ENCODE measurements around the gene TJP3.

TJP3 gene

DNA sequence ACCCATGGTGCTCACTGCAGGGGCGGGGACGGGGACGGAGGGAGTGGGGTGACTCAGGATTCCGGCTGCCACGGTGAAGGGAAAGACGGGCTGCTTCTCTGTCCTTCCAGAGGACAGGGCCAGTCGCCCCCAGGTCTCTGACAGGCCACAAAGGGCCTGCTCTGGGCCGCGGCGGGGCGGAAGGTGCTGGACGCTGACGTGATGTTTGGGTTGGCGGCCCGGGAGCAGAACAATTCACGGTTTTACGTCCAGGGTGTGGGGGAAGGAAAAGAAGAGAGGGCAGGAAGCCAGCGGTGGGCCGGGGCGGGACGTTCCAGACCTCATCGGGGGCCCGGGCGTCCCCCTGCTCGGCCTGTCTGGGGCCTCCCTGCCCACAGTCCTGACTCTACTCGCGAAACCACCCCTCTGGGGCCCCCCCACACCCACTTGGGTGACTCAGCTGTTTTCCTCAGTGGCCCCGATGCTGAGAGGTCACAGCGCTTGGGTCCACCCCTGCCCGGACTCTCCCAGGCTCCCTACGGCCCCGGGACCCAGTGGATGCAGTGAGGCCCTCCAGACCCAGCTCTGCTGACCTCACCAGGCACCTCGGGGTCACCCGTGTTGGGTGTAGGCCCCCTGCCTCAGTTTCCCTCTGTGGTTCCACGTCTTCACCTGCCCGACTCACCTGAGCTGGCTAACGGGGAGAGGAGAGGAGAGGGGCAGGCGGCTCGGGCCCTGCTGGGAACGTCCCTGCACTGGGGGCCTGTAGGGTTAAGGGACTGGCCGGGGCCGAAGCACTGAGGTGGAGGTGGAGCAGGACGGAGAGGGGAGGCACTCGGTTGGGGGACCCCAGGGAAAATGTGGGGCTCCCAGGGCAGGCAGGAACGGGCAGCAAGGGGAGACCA lies 37.1 kb upstream of the TJP3 start:
- DNase-seq: peak; percentile 51

DNA sequence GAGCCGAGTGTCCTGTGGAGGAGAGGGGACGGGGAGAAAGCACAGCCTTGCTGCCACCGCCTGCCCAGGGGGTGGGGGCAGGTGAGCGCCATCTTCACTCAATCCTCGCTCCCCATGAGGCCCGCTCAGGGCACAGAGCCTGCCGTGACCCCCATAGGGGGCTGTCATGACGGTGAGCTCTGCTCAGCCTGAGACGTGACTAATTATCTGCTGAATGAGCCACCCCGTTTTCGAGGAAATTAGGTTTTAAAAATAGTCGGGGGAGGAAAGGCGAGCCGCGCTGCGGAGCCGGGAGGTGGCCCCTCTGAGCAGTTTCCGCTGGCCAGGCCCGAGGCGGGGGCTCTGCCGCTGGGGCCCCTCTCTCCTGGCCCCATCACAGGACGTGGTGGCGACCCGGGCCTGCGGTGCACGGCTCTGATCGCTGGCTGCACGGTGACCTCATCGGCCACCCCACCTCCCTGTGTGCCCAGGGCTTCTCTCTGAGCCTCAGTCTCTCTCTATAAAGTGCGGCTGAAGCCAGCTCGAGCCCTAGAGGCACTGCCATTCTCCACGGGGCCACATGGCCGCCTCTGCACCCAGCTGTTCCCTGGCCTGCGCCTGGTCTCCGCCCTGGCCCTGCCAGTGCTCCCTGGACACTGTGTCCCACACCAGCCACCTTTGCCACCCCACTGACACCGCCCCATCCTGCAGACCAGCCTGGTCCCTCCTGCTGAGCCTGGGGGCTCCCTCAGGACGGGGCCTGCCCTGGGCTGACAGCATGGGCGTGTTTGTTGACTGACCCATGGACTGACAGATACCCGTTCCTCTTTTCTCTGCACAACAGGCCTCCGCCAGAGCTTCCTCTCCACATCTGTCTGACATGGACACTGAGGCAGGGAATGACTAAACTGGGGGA lies 36.3 kb upstream of the TJP3 start:
- peak; percentile 16 for DNase-seq

DNA sequence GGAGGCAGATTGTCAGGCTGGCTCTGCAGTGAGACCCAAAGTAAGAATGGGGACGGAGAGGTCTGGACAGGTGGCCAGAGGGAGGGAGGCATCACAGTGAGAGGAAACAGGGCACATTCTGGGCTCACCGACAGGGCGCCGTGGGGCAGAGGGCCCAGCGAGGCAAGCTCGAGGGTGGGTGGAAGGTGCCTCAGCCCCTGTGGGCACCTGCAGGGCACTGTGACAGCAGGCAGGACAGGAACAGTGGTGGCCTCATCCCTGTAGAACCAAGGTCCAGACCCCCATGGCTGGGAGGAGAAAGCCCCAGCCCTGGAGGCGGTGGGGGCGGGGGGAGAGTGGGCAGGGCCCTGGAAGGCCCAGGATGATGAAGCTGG lies 35.6 kb upstream of the TJP3 start:
- DNase-seq: no peak

DNA sequence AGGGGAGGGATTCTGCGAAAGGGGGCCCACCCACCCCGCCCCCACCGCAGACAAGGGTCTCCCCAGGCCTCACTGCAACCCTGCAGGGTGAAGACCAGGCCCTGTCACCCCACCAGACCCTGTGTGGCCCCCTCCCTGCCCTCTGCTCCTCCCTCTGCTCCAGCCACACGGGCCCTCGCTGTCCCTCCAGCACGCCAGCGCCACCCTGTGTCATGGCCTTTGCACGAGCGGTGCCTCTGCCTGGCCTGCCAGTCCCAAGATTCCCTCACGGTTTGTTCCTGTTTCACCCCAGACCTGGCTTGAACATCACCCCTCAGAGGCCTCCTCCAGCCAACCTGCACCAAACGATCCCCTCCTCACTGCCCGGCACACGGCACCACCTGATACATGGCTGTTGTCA lies 35.2 kb upstream of the TJP3 start:
- no peak for DNase-seq

DNA sequence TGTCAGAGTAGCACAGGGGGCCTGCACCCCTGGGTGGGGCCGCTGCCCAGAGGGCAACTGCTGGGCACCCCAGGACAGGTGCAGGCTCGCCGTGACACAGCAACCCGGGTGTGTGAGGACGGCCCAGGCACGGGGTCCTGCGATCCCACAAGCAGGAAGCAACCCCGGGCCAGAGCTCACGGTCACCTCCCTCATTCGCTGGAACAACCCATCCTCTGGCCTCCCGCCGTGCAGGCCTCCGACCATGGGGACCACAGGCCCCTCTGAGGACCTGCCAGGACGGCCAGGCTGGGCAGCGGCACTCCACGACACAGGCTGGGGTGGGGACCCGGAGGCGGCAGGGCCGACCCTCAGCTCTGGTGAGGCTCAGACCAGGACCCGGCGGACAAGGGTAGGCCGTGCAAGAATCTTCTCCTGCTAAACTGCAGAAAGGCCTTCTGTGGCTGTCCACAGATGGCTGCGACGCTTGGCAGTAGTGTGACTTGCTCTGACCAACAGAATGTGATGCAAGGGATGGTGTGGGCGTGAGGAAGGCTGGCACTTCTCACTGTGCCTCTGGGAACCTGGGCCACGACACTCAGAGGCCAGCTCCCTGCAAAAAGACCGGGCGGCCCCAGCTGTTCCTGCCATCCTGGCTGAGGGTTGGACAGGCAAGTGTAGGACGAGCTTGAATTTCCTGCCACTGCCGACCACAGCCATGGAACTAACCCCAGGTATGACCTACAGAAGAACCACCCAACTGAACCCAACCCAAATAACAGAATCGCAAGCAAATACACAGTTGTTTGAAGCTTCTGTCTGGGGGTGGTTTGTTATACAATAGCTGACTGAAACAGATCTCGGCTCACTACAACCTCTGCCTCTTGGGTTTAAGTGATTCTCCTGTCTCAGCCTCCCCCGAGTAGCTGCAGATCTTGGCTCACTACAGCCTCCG lies 34.4 kb upstream of the TJP3 start:
- DNase-seq: no peak

DNA sequence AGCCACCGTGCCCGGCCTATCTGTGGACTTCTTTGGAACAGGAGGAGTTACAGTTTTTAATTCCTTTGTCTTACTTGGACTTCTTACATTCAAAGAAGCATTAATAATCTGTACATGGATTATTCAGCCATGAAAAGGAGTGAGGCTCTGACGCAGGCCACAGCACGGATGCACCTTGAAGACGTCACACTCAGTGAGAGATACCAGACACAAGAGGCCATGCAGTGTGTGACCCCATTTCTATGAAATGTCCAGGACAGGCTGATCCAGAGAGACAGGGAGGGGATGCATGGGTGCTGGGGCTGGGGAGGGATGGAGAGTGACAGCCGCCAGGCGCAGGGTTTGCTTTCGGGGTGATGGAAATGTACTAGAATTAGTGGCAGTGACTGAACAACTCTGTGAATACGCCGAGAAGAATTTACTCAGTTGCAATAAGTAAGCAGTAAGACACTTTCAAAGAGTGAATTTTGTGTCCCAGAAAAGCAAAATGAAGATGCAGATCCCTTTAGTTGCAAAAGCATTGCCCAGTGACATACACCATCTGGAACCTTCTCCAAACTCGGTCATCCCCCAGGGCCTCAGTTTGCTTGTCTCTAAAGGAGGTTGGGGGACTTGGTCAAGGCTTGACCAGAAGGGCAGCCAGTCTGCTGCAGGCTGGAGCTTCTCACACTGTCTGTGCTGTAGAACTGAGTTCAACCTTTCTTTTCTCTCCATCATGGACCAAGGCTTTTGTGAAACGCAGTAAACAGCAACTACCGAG lies 33.2 kb upstream of the TJP3 start:
- DNase-seq: no peak

DNA sequence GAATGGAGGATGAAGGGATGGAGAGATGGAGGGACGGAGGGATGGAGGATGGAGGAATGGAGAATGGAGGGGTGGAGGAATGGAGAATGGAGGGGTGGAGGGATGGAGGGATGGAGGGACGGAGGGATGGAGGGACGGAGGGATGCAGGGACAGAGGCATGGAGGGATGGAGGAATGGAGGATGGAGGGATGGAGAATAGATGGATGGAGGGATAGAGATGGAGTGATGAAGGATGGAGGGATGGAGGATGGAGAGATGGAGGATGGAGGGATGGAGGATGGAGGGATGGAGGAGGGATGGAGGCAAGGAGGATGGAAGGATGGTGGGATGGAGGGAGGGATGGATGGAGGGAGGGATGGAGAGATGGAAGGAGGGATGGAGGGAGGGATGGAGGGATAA lies 30.0 kb upstream of the TJP3 start:
- DNase-seq: no peak

DNA sequence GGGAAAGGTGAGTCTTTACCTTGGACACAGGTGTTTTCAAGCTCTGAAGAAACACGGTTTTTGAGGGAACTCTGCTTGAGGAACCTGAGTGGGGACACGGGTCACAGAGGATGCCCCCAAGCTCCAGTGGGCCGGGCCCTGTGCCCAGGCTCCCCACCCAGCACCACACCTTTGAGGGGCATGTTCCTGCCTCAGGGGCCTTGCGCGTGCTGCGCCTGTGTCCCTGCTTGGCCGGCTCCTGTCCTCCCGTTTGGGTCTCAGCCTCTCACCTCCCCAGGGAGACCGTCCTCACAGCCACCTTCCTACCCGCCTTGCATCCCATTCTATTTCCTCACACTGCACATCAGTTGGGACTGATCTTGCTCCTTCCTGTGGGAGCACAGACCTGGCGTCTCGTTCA lies 29.0 kb upstream of the TJP3 start:
- DNase-seq: no peak

DNA sequence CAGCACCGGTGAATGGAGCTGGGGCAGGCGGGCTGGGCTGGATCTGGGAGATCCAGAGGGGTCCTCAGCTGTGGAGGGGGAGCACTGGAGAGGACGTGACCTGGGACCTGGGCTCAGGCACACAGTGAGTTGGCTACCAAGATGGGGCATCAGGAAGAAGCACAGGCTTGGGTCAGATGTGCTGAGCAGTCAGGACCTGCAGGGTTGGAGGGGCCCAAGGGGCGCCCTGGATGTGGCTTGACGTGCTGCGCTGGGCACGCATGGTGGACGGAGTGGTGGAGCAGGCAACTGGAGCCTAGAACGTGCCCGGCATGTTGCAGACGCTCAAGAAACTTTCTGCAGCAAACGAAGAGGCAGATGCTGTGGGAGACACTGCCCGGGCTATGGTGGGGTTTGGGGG lies 28.6 kb upstream of the TJP3 start:
- no peak for DNase-seq

DNA sequence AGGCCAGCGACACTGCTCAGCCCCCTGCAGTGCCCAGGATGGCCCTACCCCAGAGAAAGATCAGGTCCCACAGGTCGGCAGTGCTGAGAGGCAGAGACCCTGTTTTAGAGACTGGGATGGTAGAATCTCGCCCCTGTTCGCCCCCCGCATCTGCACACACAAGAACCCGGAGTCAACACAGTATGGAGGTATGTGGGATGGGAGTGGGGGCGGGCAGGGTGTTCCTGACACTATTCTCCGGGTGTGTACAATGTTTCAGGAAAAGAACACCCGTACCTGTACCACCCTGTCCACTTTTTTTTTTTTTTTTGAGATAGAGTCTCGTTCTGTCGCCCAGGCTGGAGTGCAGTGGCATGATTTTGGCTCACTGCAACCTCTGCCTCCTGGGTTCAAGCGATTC lies 27.2 kb upstream of the TJP3 start:
- no peak for DNase-seq

DNA sequence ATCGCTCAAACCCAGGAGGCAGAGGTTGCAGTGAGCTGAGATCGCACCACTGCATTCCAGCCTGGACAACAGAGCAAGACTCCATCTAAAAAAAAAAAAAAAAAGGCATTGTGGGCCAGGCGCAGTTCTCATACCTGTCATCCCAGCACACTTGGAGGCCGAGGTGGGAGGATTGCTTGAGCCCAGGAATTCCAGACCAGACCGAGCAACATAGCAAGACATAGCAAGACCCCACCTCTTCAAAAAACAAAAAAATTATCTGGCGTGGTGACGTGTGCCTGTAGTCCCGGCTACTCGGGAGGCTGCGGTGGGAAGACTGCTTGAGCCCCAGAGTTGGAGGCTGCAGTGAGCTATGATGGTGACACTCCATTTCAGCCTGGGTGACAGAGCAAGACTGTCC lies 25.9 kb upstream of the TJP3 start:
- no peak for DNase-seq

DNA sequence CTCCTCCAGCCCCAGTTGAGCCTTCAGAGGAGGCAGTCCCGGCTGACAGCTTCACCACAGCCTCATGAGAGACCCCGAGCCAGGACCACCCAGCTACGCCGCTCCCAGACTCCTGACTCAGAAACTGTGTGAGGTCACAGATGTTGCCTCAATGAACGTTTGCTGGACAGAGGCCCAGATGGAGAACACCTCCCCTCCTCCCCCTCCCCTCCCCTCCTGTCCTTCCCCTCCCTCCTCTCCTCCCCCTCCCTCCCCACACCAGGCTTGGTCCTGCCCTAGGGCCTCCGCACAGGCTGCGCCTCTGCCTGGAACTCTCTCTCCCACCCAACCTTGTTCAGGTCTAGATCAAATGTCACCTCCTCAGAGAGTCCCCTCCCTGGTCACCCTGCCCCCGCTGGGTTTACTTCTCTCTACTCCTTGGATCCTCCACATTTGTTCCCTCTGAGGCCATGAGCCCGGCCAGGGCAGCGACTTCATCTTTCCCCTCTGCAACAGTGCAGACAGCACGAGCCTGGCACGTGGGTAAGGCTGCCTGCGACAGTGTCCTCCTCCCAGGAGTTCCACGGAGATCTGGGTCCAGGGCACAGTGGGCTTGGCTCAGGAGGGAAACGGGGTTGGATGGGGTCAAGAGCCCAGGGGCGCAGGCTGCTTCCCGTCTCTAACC lies 25.3 kb upstream of the TJP3 start:
- DNase-seq: peak; percentile 54

DNA sequence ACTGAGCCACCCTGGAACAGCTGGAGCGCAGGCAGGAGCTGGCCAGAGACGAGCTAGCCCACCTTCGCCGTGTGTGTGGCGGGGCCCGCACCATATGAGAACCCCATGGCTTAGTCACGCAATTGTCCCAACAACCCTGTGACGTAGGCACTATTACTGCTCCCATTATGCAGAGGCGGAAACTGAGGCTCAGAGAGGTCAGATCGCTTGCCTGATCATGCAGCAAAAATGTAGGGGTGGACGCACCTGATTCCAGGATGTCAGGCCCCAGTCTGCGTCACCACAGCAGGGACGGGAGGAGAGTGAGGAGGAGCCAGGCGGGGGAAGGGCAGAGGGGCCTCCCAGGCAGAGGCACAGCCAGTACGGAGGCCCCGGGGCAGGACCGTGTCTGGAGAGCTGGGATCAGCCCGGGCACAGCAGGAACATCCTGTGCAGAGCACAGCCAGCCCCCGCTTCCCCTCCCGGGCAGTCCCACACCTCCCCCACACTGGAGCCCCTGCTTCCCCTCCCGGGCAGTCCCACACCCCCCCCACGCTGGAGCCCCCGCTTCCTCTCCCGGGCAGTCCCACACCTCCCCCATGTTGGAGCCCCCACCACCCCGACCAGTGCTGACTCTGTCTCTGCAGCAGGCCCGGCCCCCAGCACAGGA lies 24.7 kb upstream of the TJP3 start:
- DNase-seq: peak; percentile 39

DNA sequence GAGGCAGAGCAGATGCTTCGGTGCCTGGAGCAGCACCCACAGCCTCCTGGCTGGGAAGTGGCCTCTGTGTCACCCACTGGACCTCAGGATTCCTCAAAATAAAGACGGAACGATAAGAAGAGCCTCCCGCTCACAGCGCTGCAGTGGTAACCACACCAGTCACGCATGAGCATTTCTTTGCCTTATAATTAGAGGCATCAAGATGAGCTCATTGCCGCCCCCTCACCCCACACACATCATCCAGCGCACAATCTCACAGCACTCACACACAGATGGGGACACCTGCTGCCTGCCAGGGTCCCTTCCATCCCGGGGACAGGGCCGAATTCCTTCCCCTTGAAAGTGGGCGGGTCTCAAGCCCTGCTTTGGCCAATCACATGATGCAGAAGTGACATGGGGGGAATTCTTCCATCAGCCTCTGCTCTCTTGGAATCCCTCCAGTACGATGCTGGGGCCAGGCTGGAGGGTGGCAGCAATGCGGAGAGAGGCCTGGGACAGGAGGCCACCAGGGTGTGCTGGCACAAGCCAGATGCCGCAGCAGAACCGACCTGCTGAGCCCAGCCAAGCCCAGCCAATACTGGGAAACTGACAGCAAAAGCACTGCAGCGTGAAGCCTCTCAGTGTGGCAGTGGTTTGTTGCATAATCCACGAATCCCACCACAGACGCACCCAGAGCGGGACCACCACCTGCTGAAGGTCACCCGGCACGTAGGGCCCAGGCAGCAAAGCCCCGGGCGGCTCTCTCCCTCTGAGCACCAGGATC lies 23.9 kb upstream of the TJP3 start:
- DNase-seq: peak; percentile 52

DNA sequence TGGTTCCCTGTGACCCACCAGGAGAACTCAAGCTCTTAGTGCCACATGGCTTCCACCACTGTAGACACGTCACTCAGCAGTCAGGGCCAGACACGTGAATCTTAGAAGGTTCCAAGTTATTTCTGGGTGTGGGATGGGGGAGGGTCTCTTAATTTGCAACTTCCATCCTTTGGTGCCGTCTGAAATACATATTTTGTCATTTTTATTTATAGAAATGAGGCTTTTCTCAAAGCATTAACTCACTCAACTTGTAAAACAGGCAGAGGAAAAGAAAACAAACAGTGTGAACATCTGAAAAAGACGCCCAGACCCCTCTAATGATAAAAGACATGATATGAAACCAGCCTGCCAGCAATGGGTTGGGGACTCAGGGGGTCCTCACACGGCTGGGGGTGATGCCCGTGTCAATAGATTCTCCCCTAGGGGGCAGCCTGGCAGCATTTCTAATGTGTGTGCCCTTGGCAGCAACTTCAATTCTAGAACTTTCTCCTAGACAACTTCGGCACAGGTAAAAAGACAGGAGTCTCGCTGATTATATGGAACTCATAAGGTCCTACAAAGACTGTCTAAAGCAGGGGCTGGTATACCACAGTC lies 23.3 kb upstream of the TJP3 start:
- DNase-seq: no peak

DNA sequence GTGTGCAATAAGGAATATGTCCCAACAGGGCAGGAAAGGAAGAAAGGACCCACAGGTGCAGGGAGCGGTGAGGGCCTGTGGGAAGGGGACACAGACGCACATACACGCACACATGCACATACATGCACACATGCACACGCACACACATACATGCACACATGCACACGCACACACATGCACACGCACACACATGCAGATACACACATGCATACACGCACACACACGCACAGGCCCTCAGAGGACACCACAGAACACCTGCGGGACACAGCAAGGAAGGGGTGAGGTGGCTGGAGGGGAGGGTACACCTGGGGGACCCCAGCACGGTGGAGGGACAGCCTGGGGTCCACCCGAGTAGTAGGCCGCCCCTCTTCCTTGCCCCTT lies 20.8 kb upstream of the TJP3 start:
- DNase-seq: no peak

DNA sequence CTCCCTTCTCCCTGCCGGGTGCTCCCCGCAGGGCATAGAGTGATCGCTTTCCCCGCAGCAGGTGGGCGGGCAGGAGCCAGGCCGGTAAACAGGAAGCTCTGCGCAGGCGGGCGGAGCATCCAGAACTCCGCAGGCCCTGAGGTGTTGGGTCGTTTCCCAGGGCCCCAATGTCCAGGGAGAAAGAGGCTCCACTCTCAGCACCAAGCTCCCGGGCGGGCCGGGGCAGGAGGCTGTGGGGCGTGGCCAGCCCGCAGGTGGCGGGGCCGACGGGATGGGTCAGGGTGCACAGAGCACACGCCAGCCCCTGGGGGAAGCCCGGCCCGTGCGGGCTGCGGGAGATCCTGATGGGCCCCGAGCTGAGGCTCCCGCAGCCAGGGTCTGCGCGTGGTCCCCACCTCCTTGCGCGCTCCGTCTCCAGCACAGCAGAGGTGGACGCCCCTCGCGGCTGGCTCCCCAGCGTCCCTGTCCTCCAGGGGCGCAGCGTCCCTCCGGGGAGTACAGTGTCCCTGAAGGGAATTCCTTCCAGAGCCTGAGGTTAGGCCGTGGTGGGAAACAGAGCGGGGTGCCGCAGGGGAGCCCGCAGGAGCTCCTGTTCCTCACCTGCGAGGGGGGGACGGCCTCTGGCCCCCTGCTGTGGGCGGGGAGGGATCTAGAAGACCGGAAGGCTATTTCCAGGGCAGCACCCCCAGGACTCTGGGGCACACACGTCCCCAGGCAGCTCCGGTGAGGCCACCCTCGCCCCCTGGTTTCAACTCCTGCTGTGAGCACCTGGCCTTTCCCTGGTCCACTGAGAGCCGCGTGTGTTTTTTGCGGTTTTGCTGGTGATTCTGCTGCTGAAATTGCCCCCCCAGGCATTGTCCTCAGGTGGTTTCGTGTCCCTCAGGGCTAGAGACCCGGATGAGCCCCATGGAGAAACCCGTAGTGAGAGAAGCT lies 20.1 kb upstream of the TJP3 start:
- DNase-seq: no peak

DNA sequence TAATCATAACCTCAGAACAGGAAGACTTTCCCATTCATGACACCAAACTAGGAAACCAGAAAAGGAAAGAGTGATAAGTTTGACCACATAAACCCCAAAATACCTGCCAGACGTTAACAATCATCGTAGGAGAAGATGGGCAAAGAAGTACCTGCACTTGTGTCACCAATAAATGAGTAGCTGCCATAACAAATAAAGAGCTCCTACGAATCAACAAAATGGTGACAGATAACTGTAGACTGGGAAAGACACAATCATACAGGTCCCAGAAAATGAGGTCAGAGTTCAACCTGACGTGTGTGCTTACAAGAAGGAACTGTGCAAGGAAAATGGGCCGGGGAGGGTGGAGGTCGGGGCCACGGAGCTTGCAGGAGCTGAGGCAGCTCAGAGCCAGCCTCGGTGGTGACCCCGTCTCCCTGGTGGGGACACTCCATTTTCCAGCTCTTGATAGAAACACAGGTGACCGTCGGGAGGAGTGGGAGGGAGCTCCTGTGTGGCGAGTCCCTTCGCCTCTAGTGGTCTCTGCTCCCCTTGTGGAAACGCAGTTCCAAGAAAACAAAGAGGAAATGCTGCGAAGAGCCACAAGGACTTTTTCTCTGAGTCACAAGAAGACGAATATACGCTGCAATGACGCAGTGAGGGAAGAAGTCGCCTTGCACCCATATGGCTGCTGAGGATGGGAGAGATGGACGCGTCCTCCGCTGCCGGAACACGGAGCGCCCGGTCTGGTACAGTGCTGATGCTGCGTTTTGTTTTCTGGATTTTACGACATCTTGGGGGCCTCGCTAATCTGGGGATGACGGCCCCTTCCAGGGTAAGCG lies 17.4 kb upstream of the TJP3 start:
- DNase-seq: no peak
